GM12878 (cell line): Measurements from ENCODE around the gene NPW. TPM values are rescaled to one million over a fixed set of nuclear protein-coding genes. Genes with fewer than 3 reads are reported as not detected.

Source experiments
- ATAC-seq: fragments of 200-7000 bp; cut with Tn5 transposase; 3 replicates; pipeline ENCODE4 v1.9.1; 2020; ENCODE audit warnings: mild to moderate bottlenecking, moderate library complexity
- BruUV-seq: library from RNA; stranded (reverse); fragments of 400-500 nt; replicated peaks from 2 replicates; lab custom pipeline; 2021; lab: Mats Ljungman, UMichigan
- CTCF ChIA-PET: fragments of 300-600 bp; sonication (Branson Sonifier 250); formaldehyde crosslinking; extraction: SDS; loops from one replicate; lab custom pipeline; 2021; ENCODE audit warnings: inconsistent platforms; lab: Yijun Ruan, JAX
- POLR2A ChIA-PET: fragments of 350-600 bp; formaldehyde crosslinking; extraction: SDS; loops from one replicate; lab custom pipeline; 2021; ENCODE audit warnings: inconsistent platforms; lab: Charles Lee
- RAD21 ChIA-PET: fragments of 300-600 bp; sonication (Branson Sonifier 250); formaldehyde crosslinking; loops from one replicate; lab custom pipeline; 2023; ENCODE audit warnings: antibody characterized with exemption; ENCODE audit not compliant: unreplicated experiment; lab: Charles Lee
- SMC1A ChIA-PET: fragments of 300-600 bp; sonication (Branson Sonifier 250); formaldehyde crosslinking; loops from one replicate; lab custom pipeline; 2023; ENCODE audit not compliant: unreplicated experiment, uncharacterized antibody; lab: Charles Lee
- DNase-seq: peaks from one replicate; pipeline ENCODE4 v3.0.0-alpha.2; 2011; ENCODE audit warnings: low read depth, low spot score
- FAIRE-seq: peaks from 3 replicates; lab custom pipeline; 2011; peaks lifted over from hg19 to GRCh38; lab: Jason Lieb, UNC
- H2AFZ ChIP-seq: 2 replicates; pipeline ENCODE4 v1.6.0; 2011; ENCODE audit warnings: low read depth, low read length, control low read depth; ENCODE audit not compliant: control insufficient read depth
- H3K27ac ChIP-seq: 2 replicates; pipeline ENCODE4 v1.5.1; 2011; ENCODE audit warnings: control low read depth; ENCODE audit not compliant: control insufficient read depth, insufficient read depth
- H3K27me3 ChIP-seq, 2 experiments: replicated peaks in 1 of 2; 2 replicates each; pipeline versions ENCODE4 v1.6.0 to v1.6.1; 2011; ENCODE audit warnings: low read length in 1 of 2; ENCODE audit not compliant: control insufficient read depth in 2 of 2, insufficient read depth in 2 of 2
- H3K36me3 ChIP-seq, 2 experiments: 2 replicates each; pipeline ENCODE4 v1.5.1; 2011; ENCODE audit warnings: low read length in 1 of 2; ENCODE audit not compliant: control insufficient read depth in 2 of 2, insufficient read depth in 2 of 2
- H3K4me1 ChIP-seq: 2 replicates; pipeline ENCODE4 v1.6.1; 2011; ENCODE audit warnings: mild to moderate bottlenecking, low read length, moderate library complexity, mixed read lengths; ENCODE audit not compliant: control insufficient read depth, insufficient read depth
- H3K4me2 ChIP-seq: 2 replicates; pipeline ENCODE4 v1.6.0; 2011; ENCODE audit warnings: control low read depth; ENCODE audit not compliant: control insufficient read depth, insufficient read depth
- H3K4me3 ChIP-seq: fragments of 200-600 bp; sonication (generic); 2 replicates; pipeline ENCODE4 v1.5.1; 2016
- H3K79me2 ChIP-seq: 2 replicates; pipeline ENCODE4 v1.6.0; 2011; ENCODE audit warnings: low read length; ENCODE audit not compliant: control insufficient read depth, insufficient read depth
- H3K9ac ChIP-seq: 2 replicates; pipeline ENCODE4 v1.8.0; 2011; ENCODE audit warnings: low read length, control low read depth, mixed read lengths; ENCODE audit not compliant: control insufficient read depth, insufficient read depth
- H3K9me3 ChIP-seq: replicated peaks from 3 replicates; pipeline ENCODE4 v1.5.1; 2011; ENCODE audit warnings: mild to moderate bottlenecking, low read length; ENCODE audit not compliant: control insufficient read depth, insufficient read depth
- H4K20me1 ChIP-seq: 2 replicates; pipeline ENCODE4 v1.6.0; 2011; ENCODE audit not compliant: control insufficient read depth, insufficient read depth
- CHD1 ChIP-seq: IDR thresholded peaks from 2 replicates; pipeline ENCODE4 v1.6.1; 2012; ENCODE audit warnings: low read depth, low read length, improper control_type of control experiment
- KAT2A ChIP-seq: conservative IDR thresholded peaks from 2 replicates; pipeline ENCODE4 v1.6.1; 2011; ENCODE audit warnings: low read depth, low read length; ENCODE audit not compliant: control insufficient read depth
- POLR2AphosphoS5 ChIP-seq: IDR thresholded peaks from 2 replicates; pipeline ENCODE4 v1.6.1; 2011; ENCODE audit warnings: mild to moderate bottlenecking, low read length, inconsistent platforms
- WGBS: methylation state at CpG from one replicate; pipeline ENCODE4 v1.1.6; 2016; ENCODE audit warnings: low lambda C conversion rate; ENCODE audit not compliant: insufficient replicate concordance, insufficient coverage; ENCODE audit errors: missing lambda C conversion rate; 5-methylcytosine and 5-hydroxymethylcytosine counted together
- in situ Hi-C: fragments of 300-500 bp; cut with MboI; formaldehyde crosslinking; loops from 9 replicates; pipeline ENCODE4 v1.14.3; 2018; ENCODE audit warnings: mixed read lengths
- intact Hi-C: fragments of 100-400 bp; cut with micrococcal nuclease; formaldehyde crosslinking; loops from one replicate; pipeline ENCODE4 v1.14.2; 2022; ENCODE audit not compliant: unreplicated experiment
- polyA plus RNA-seq, 11 experiments: library from polyadenylated mRNA; depleted of rRNA in 4 of 11; unstranded in 6 of 11; stranded (reverse) in 5 of 11; fragments of >200 nt; fragmentation: Nextera tagmentation in 4 of 11; fragmentation: Illumina TruSeq in 1 of 11; extraction: Ambion mirVana in 4 of 11; extraction: Trizol in 1 of 11; gene quantifications; 1 replicate in 1 of 11; 2 replicates in 10 of 11; pipeline versions ENCODE4 v1.2.1 to v1.2.3, GENCODE V29; 2011 to 2016; ENCODE audit warnings: inconsistent platforms in 2 of 11, missing spikeins in 2 of 11, low read depth in 1 of 11
- total RNA-seq, 4 experiments: library from RNA; depleted of rRNA in 3 of 4; stranded (reverse); fragments of >200 nt in 3 of 4; fragmentation: Illumina TruSeq in 1 of 4; extraction: Trizol in 1 of 4; gene quantifications; 2 replicates each; pipeline versions ENCODE4 v1.2.1 to v1.2.3, GENCODE V29; 2013 to 2021
- TF ChIP-seq, protein P1 (sequence below): fragments of 450-650 bp; IDR thresholded peaks from 2 replicates; pipeline ENCODE4 v1.6.1; 2018; ENCODE audit warnings: mild to moderate bottlenecking, low read depth, moderate library complexity; ENCODE audit not compliant: partially characterized antibody
- TF ChIP-seq, protein P2 (sequence below): IDR thresholded peaks from 2 replicates; pipeline ENCODE4 v1.6.1; 2012; ENCODE audit warnings: low read depth, low read length, improper control_type of control experiment

Gene NPW
- total and polyA plus RNA-seq, 10 of the 15 experiments (the other 5 are each of a cell fraction or from before 2014, with no cell fraction given) = 0.23 to 2.5 (median 0.98) TPM; not detected in 4

GRCh38 chr16:2058872-2059271 is 39.3 kb downstream of the NPW start:
- intact Hi-C loops = no loop called here
- TF ChIP-seq, protein P1, sequence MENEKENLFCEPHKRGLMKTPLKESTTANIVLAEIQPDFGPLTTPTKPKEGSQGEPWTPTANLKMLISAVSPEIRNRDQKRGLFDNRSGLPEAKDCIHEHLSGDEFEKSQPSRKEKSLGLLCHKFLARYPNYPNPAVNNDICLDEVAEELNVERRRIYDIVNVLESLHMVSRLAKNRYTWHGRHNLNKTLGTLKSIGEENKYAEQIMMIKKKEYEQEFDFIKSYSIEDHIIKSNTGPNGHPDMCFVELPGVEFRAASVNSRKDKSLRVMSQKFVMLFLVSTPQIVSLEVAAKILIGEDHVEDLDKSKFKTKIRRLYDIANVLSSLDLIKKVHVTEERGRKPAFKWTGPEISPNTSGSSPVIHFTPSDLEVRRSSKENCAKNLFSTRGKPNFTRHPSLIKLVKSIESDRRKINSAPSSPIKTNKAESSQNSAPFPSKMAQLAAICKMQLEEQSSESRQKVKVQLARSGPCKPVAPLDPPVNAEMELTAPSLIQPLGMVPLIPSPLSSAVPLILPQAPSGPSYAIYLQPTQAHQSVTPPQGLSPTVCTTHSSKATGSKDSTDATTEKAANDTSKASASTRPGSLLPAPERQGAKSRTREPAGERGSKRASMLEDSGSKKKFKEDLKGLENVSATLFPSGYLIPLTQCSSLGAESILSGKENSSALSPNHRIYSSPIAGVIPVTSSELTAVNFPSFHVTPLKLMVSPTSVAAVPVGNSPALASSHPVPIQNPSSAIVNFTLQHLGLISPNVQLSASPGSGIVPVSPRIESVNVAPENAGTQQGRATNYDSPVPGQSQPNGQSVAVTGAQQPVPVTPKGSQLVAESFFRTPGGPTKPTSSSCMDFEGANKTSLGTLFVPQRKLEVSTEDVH = no peak
- TF ChIP-seq POLR2AphosphoS5 (no peak), CHD1 (no peak), KAT2A (no peak)
- TF ChIP-seq, protein P2, sequence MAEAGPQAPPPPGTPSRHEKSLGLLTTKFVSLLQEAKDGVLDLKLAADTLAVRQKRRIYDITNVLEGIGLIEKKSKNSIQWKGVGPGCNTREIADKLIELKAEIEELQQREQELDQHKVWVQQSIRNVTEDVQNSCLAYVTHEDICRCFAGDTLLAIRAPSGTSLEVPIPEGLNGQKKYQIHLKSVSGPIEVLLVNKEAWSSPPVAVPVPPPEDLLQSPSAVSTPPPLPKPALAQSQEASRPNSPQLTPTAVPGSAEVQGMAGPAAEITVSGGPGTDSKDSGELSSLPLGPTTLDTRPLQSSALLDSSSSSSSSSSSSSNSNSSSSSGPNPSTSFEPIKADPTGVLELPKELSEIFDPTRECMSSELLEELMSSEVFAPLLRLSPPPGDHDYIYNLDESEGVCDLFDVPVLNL = no peak
- H3K4me2 ChIP-seq = no peak overlapping the region
- H3K4me1 ChIP-seq = no peaks in the 10 kb centered on the region
- no peak for FAIRE-seq
- H3K36me3 ChIP-seq = peaks cover 2 to 4% of the 10 kb centered on the region in 2 experiments; a peak in 2 of 4 replicates
- ChIA-PET SMC1A (no interaction called here), CTCF (no interaction called here), POLR2A (interaction anchor here (0.6 to 0.7 kb wide), 2 partner anchors 145 to 989 kb away, joined by 5 read pairs; no protein-coding TSS in a partner anchor), RAD21 (no interaction called here)
- no peak overlapping the region for H3K4me3 ChIP-seq
- DNase-seq = no peak
- no peaks in the 10 kb centered on the region for H3K9me3 ChIP-seq
- WGBS = 90% methylated on average over 10 of the region's 10 CpGs
- H2AFZ ChIP-seq = no peak overlapping the region
- ATAC-seq = no peak
- H3K27ac ChIP-seq = no peak overlapping the region
- H4K20me1 ChIP-seq = no peaks in the 10 kb centered on the region
- no peaks in the 10 kb centered on the region for H3K27me3 ChIP-seq
- in situ Hi-C loops = no loop called here
- H3K9ac ChIP-seq = no peak overlapping the region
- no TSS peak for BruUV-seq
- H3K79me2 ChIP-seq = no peaks in the 10 kb centered on the region
